Effector memory CD8-positive, alpha-beta T cell (primary cell): ENCODE data around the gene TTC39C.
A peak's percentile ranks its signal among the peaks of the same experiment; 100 is the strongest.

Source experiments
- ATAC-seq: fragments of 150-1000 bp; cut with Tn5 transposase; replicated peaks from 2 replicates; pipeline ENCODE4 v1.10.0; 2021; ENCODE audit warnings: mild to moderate bottlenecking, moderate library complexity
- DNase-seq, 3 experiments: peaks; one replicate each; pipeline ENCODE4 v3.0.0; 2021
- H3K27ac Mint-ChIP-seq, 2 donors: one replicate each; pipeline ENCODE4 v1.8.0; 2022; ENCODE audit warnings: mild to moderate bottlenecking in 2 of 2, mixed read lengths in 2 of 2, moderate library complexity in 2 of 2
- H3K27me3 Mint-ChIP-seq, 2 donors: one replicate each; pipeline ENCODE4 v1.8.0; 2022; ENCODE audit warnings: mixed read lengths in 2 of 2
- H3K36me3 Mint-ChIP-seq: one replicate; pipeline ENCODE4 v1.8.0; 2022; ENCODE audit warnings: mild to moderate bottlenecking, moderate library complexity, mixed read lengths; ENCODE audit not compliant: insufficient read depth
- H3K4me1 Mint-ChIP-seq, 2 donors: one replicate each; pipeline ENCODE4 v1.8.0; 2022; ENCODE audit warnings: low read depth in 2 of 2, mixed read lengths in 2 of 2
- H3K4me3 Mint-ChIP-seq, 2 donors: one replicate each; pipeline ENCODE4 v1.8.0; 2022; ENCODE audit warnings: mild to moderate bottlenecking in 2 of 2, mixed read lengths in 2 of 2, moderate library complexity in 2 of 2
- H3K9me3 Mint-ChIP-seq, 2 donors: one replicate each; pipeline ENCODE4 v1.8.0; 2022; ENCODE audit warnings: mixed read lengths in 2 of 2

TTC39C gene

DNA sequence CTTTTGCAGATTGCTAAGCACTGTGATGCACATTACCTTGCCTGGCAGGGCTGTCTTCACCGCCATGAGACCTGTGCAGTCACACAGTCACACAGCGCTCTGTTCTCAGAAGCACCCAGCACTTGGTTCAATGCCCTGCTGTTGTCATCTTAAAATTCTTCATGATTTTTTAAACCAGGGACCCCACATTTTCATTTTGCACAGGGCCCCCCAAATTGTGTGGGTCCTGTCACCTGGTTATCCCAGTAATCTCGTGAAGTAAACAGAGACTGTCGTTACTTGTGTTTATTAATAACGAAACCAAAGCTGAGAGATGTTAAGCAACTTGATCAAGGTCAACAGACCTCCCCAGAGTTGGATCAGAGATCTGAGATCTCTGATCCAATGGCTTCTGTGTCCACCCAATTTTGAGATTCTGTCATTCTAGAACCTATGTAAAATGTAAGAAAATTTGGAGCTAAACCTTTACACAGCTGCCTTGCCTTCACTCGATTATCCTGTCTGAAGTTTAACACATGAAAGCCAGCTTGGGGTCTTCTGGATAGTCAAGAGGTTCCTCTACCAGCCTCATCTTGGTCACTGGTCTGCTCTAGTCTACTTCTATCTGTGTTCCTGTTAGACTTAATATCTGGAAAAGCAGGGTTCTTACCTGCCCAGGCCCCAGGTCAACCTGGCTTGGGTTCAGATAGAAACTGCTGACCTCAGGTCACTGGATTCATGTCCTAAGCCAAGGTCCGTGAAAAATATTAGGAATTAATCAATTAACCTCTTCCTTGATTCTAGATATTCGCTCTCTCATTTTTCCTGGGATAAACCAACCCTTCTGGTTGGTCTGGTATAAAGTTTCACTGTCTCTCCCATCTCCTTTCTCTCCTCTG is 13.7 kb upstream of the TTC39C start:
- Mint-ChIP-seq H3K27me3 (no peaks in the 10 kb centered on the region), H3K27ac (peak overlapping the region; percentile 80 to 88), H3K4me1 (peaks cover 57 to 63% of the 10 kb centered on the region in 2 donors), H3K36me3 (peaks cover 19% of the 10 kb centered on the region), H3K9me3 (no peaks in the 10 kb centered on the region), H3K4me3 (peak overlapping the region; percentile 65 to 66)
- DNase-seq (no peak), ATAC-seq (peak; percentile 56)

DNA sequence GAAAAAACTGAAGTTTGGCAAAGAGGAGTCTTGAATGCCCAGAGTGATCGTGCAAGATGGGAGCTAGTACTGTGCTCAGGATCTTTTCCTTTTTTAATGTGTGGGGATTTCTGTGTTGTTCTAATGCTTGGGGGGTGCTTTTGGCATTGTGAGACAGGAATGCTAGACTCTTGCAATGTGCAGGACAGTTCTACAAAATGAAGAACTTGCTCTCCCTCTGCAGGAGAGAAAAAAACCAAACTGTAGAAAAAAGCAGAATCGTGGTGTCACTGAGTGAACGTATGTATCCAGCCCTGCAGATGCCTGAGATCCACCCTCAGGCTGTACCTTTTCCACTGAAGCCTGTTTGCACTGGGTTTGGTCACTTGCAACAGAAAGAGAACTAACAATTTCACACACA is 12.1 kb upstream of the TTC39C start:
- peak overlapping the region; percentile 80 to 88 for H3K27ac Mint-ChIP-seq
- H3K4me3 Mint-ChIP-seq, result peak overlapping the region; percentile 65 to 66
- DNase-seq (no peak), ATAC-seq (no peak)
- H3K9me3 Mint-ChIP-seq, result no peaks in the 10 kb centered on the region
- H3K27me3 Mint-ChIP-seq, result no peaks in the 10 kb centered on the region
- H3K36me3 Mint-ChIP-seq, result peaks cover 17% of the 10 kb centered on the region
- H3K4me1 Mint-ChIP-seq, result peaks cover 57 to 64% of the 10 kb centered on the region in 2 donors

GRCh38 chr18:24003288-24003687 is 11.3 kb upstream of the TTC39C start:
- peak overlapping the region; percentile 65 to 66 for H3K4me3 Mint-ChIP-seq
- H3K4me1 Mint-ChIP-seq, result peaks cover 58 to 64% of the 10 kb centered on the region in 2 donors
- peaks cover 17% of the 10 kb centered on the region for H3K36me3 Mint-ChIP-seq
- H3K9me3 Mint-ChIP-seq, result no peaks in the 10 kb centered on the region
- H3K27ac Mint-ChIP-seq, result peak overlapping the region; percentile 80 to 88
- ATAC-seq, result no peak
- H3K27me3 Mint-ChIP-seq, result no peaks in the 10 kb centered on the region
- no peak for DNase-seq

- H3K4me3 Mint-ChIP-seq, result peak overlapping the region in 1 of 2 donors; percentile 65
- peaks cover 59 to 65% of the 10 kb centered on the region in 2 donors for H3K4me1 Mint-ChIP-seq
- peaks cover 16% of the 10 kb centered on the region for H3K36me3 Mint-ChIP-seq
- no peaks in the 10 kb centered on the region for H3K27me3 Mint-ChIP-seq
- ATAC-seq, result no peak
- H3K27ac Mint-ChIP-seq, result peak overlapping the region; percentile 80 to 88
- no peaks in the 10 kb centered on the region for H3K9me3 Mint-ChIP-seq
- DNase-seq, result no peak
Observed at GRCh38 chr18:24003903-24004640, 10.5 kb upstream of the TTC39C start.

DNA sequence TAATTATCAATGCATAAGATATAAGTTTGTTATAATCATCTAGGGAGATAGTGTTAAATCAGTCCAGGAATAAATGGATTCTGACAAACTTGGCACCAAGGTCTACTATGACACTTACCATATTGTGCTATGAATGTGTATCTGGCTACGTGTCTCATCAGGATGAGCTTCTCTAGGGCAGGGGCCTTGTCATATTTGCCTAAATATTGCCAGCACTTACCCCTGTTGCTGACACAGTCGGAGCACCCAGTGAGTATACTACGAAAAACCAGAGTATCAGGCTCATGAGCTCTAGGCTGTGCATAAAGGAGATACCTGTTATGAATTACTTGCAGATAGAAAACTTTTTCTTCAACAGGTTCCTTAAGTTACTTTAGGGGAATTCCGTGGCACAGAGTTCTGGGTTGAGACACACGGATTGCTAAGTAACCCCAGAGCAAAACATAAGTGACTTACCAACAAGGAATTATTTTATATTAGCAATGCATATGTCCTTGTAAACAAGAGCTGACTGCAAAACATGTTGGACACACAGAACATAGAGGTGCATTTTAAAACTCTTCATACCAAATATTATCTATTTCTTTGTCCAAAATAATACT is 7.7 kb upstream of the TTC39C start:
- Mint-ChIP-seq H3K9me3 (no peaks in the 10 kb centered on the region), H3K36me3 (peaks cover 15% of the 10 kb centered on the region), H3K4me1 (peaks cover 63 to 70% of the 10 kb centered on the region in 2 donors), H3K4me3 (no peak overlapping the region), H3K27ac (no peak overlapping the region), H3K27me3 (no peaks in the 10 kb centered on the region)
- ATAC-seq (peak; percentile 5), DNase-seq (no peak)

- H3K9me3 Mint-ChIP-seq, result no peaks in the 10 kb centered on the region
- no peaks in the 10 kb centered on the region for H3K27me3 Mint-ChIP-seq
- H3K36me3 Mint-ChIP-seq, result peaks cover 25% of the 10 kb centered on the region
- DNase-seq (no peak), ATAC-seq (no peak)
- H3K27ac Mint-ChIP-seq, result peak overlapping the region; percentile 81 to 95
- peak overlapping the region; percentile 66 to 71 for H3K4me3 Mint-ChIP-seq
- H3K4me1 Mint-ChIP-seq, result peaks cover 57 to 62% of the 10 kb centered on the region in 2 donors
Observed at GRCh38 chr18:24009246-24009645, 5.3 kb upstream of the TTC39C start.

DNA sequence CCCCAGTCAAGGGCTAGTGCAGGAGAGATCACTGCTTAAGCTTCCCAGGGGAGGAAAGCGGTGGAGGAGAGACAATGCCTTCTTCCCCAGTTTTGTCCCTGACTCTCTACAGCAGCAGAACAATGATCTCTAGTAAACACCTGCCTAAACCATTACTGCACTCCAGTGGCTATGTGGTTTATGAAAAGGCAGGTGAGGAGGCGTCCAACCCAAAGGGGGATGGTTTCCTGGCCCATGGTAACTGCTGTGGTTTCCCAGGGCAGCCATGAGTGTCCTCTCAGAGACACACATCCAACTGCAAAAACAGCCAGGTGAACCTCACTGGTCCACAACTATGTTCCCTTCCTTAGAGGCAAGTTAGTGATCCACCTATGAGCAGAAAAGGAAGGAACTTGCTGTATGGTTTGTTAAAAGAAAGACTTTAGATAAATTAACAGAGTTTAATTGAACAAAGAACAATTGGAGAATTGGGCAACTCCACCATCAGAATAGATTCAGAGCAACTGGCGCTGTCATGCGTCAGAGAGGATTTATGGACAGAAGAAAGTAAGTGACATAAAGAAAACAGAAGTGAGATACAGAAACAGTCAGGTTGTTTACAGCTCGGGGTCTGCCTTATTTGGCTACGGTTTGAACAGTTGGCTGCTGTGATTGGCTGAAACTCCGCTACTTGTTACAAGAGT is 4.8 kb upstream of the TTC39C start:
- peak; percentile 18 for ATAC-seq
- H3K36me3 Mint-ChIP-seq, result peaks cover 29% of the 10 kb centered on the region

DNA sequence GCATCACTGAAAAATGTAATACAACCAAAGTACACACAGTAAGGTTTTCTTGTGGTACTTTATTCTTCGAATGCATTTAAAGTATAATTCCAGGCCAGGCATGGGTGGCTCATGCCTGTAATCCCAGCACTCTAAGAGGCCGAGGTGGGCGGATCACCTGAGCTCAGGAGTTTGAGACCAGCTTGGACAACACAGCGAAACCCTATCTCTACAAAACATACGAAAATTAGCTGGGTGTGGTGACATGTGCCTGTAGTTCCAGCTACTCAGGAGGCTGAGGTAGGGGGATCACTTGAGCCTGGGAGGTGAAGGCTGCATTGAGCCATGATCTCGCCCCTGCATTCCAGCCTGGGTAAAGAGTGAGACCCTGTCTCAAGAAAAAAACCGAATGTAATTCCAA is 3.9 kb upstream of the TTC39C start:
- Mint-ChIP-seq H3K27ac (peak overlapping the region; percentile 81 to 95), H3K27me3 (no peaks in the 10 kb centered on the region), H3K9me3 (no peaks in the 10 kb centered on the region), H3K4me1 (peaks cover 57% of the 10 kb centered on the region in 2 donors), H3K4me3 (peak overlapping the region; percentile 67 to 99), H3K36me3 (peaks cover 37% of the 10 kb centered on the region)
- no peak for ATAC-seq
- no peak for DNase-seq

More for the DNA sequence above, 4.8 kb upstream of the TTC39C start:
- peaks cover 52 to 56% of the 10 kb centered on the region in 2 donors for H3K4me1 Mint-ChIP-seq
- no peaks in the 10 kb centered on the region for H3K9me3 Mint-ChIP-seq
- H3K4me3 Mint-ChIP-seq, result peak overlapping the region; percentile 66 to 71
- DNase-seq, result no peak
- H3K27ac Mint-ChIP-seq, result peak overlapping the region; percentile 81 to 95
- no peaks in the 10 kb centered on the region for H3K27me3 Mint-ChIP-seq

GRCh38 chr18:24011123-24011917 is 3.2 kb upstream of the TTC39C start:
- Mint-ChIP-seq H3K27me3 (no peaks in the 10 kb centered on the region), H3K4me3 (peak overlapping the region; percentile 67 to 99), H3K36me3 (peaks cover 34% of the 10 kb centered on the region), H3K9me3 (no peaks in the 10 kb centered on the region), H3K4me1 (peaks cover 61% of the 10 kb centered on the region in 2 donors), H3K27ac (peak overlapping the region; percentile 81 to 95)
- no peak for DNase-seq
- ATAC-seq, result peak; percentile 23

DNA sequence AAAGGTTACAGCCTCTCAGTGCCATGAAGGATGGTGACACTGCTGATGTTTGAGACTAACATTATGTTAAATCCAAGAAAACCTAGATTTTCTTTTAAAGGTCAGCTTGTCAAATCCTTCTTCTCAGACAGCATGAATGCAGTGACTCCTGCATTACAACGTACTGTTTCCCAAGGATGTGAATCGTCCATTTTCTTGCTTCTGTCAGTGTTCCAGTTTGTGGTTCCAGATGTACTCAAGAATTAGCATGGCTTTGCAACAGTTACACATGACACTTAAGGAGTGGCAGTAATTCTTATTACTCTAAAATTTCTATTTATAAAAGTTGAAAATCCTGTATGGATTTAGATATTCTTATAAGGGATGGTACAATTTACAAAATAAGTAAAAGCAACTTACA is 1.5 kb upstream of the TTC39C start:
- peak overlapping the region; percentile 81 to 95 for H3K27ac Mint-ChIP-seq
- H3K27me3 Mint-ChIP-seq, result no peaks in the 10 kb centered on the region
- H3K4me3 Mint-ChIP-seq, result peak overlapping the region; percentile 67 to 99
- peaks cover 69 to 72% of the 10 kb centered on the region in 2 donors for H3K4me1 Mint-ChIP-seq
- no peak for DNase-seq
- H3K9me3 Mint-ChIP-seq, result no peaks in the 10 kb centered on the region
- ATAC-seq, result no peak
- peaks cover 33% of the 10 kb centered on the region for H3K36me3 Mint-ChIP-seq

GRCh38 chr18:24014986-24015638 is 558 bp downstream of the TTC39C start:
- ATAC-seq (peak; percentile 10), DNase-seq (peak; percentile 37 to 49 (median 43))
- Mint-ChIP-seq H3K36me3 (peaks cover 45% of the 10 kb centered on the region), H3K27ac (peak overlapping the region; percentile 75 to 96), H3K4me3 (peak overlapping the region; percentile 99 to 100), H3K4me1 (peaks cover 67 to 75% of the 10 kb centered on the region in 2 donors), H3K9me3 (no peaks in the 10 kb centered on the region), H3K27me3 (no peaks in the 10 kb centered on the region)
